ENCODE results near the gene KDM1A. TPM values are rescaled to one million over a fixed set of nuclear protein-coding genes. Genes with fewer than 3 reads are reported as not detected.

Gene KDM1A
- total RNA-seq, 2 donors from 2014 or later, result 28.2 to 34.9 TPM

- DNase-seq (ENCODE audit: low spot score), result no peak
- no peak for TF ChIP-seq CTCF (IDR thresholded peaks at IDR 0.05)
- Histone ChIP-seq H3K27me3 (no peaks in the 10 kb centered on the region), H3K9me3 (no peaks in the 10 kb centered on the region), H3K27ac (no peak overlapping the region), H3K4me3 (no peak overlapping the region), H3K4me1 (no peaks in the 10 kb centered on the region), H3K36me3 (no peaks in the 10 kb centered on the region)
These were observed 5.6 kb upstream of the KDM1A start for GRCh38 chr1:23013657-23014056.

- TF ChIP-seq CTCF (IDR thresholded peaks at IDR 0.05), result no peak
- Histone ChIP-seq H3K36me3 (no peaks in the 10 kb centered on the region), H3K4me3 (peak overlapping the region; percentile 82 to 99), H3K9me3 (peaks cover 0 to 10% of the 10 kb centered on the region in 2 donors), H3K27me3 (no peaks in the 10 kb centered on the region), H3K27ac (peak overlapping the region; percentile 87 to 89), H3K4me1 (peaks cover 0 to 16% of the 10 kb centered on the region in 2 donors)
- DNase-seq (ENCODE audit: low spot score), result no peak
These were observed 591 bp upstream of the KDM1A start for GRCh38 chr1:23018661-23019093.

GRCh38 chr1:23019863-23020625, 776 bp downstream of the KDM1A start:
- H3K36me3 ChIP-seq, result no peaks in the 10 kb centered on the region
- no peak for DNase-seq (ENCODE audit: low spot score)
- no peaks in the 10 kb centered on the region for H3K27me3 ChIP-seq
- TF ChIP-seq CTCF (IDR thresholded peaks at IDR 0.05), result no peak
- peak overlapping the region; percentile 82 to 99 for H3K4me3 ChIP-seq
- peak overlapping the region; percentile 87 to 89 for H3K27ac ChIP-seq
- H3K4me1 ChIP-seq, result peaks cover 0 to 16% of the 10 kb centered on the region in 2 donors
- peaks cover 0 to 12% of the 10 kb centered on the region in 2 donors for H3K9me3 ChIP-seq

GRCh38 chr1:23020706-23021405, 1.6 kb downstream of the KDM1A start:
- TF ChIP-seq CTCF (IDR thresholded peaks at IDR 0.05), result no peak
- no peaks in the 10 kb centered on the region for H3K36me3 ChIP-seq
- peaks cover 0 to 12% of the 10 kb centered on the region in 2 donors for H3K9me3 ChIP-seq
- H3K27ac ChIP-seq, result peak overlapping the region; percentile 87 to 89
- no peaks in the 10 kb centered on the region for H3K27me3 ChIP-seq
- peaks cover 0 to 16% of the 10 kb centered on the region in 2 donors for H3K4me1 ChIP-seq
- no peak for DNase-seq (ENCODE audit: low spot score)
- peak overlapping the region; percentile 82 to 99 for H3K4me3 ChIP-seq

GRCh38 chr1:23021834-23022233, 2.6 kb downstream of the KDM1A start:
- no peak for DNase-seq (ENCODE audit: low spot score)
- Histone ChIP-seq H3K9me3 (peaks cover 0 to 12% of the 10 kb centered on the region in 2 donors), H3K27ac (no peak overlapping the region), H3K4me3 (no peak overlapping the region), H3K4me1 (peaks cover 0 to 16% of the 10 kb centered on the region in 2 donors), H3K27me3 (no peaks in the 10 kb centered on the region), H3K36me3 (no peaks in the 10 kb centered on the region)
- TF ChIP-seq CTCF (IDR thresholded peaks at IDR 0.05), result no peak

Data from right atrium auricular region (tissue), 2 donors.